Uterus (tissue), 2 donors: ENCODE results near the gene IL4I1.

Source experiments
- POLR2A ChIP-seq, 2 donors: fragments of 450-650 bp; IDR thresholded peaks; one replicate each; pipeline ENCODE4 v1.6.1; 2016; ENCODE audit warnings: antibody characterized with exemption in 2 of 2, mild to moderate bottlenecking in 1 of 2, moderate library complexity in 1 of 2
- TF ChIP-seq, protein P1 (sequence below), 4 experiments: fragments of 200-600 bp in 2 of 4; fragments of 450-650 bp in 2 of 4; sonication (generic) in 2 of 4; IDR thresholded peaks; one replicate each; pipeline ENCODE4 v1.5.1; 2016 to 2019; ENCODE audit warnings: antibody characterized with exemption in 4 of 4, mild to moderate bottlenecking in 2 of 4, moderate library complexity in 1 of 4

DNA sequence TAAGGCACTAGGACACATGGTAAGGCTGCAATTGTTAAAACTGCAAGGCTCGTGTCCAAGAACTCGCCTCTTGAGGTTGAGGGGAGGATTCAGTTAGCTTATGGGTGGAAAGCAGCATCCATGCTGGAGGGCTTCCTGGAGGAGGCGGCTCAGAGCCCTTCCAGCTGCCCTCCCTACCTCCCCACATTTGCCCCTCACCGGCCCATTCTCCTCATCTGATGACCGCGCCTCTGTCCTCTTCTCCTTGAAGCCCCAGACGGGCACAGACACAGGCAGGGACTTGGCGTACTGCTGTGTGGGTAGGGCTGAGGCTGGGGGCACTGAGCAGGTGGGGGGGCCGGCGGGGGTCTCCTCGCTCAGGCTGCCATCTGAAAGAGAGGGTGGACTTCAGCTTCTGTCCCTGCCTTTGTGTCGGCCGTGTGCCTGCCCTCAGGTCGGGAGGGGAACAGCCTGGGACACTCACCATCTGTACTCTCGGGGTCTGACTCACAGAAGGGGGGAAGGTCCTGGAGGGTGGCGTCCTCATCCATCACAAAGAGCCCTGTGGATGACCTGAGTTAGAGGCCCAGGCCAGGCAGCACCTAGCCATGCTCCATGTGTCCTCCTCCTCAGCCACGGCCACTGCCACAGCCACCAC lies 25.2 kb downstream of the IL4I1 start:
- TF ChIP-seq, protein P1, sequence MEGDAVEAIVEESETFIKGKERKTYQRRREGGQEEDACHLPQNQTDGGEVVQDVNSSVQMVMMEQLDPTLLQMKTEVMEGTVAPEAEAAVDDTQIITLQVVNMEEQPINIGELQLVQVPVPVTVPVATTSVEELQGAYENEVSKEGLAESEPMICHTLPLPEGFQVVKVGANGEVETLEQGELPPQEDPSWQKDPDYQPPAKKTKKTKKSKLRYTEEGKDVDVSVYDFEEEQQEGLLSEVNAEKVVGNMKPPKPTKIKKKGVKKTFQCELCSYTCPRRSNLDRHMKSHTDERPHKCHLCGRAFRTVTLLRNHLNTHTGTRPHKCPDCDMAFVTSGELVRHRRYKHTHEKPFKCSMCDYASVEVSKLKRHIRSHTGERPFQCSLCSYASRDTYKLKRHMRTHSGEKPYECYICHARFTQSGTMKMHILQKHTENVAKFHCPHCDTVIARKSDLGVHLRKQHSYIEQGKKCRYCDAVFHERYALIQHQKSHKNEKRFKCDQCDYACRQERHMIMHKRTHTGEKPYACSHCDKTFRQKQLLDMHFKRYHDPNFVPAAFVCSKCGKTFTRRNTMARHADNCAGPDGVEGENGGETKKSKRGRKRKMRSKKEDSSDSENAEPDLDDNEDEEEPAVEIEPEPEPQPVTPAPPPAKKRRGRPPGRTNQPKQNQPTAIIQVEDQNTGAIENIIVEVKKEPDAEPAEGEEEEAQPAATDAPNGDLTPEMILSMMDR (IDR thresholded peaks at IDR 0.05) = no peak
- TF ChIP-seq POLR2A (IDR thresholded peaks at IDR 0.05) = no peak
